A673 (cell line): ENCODE data around the gene PRH2. TPM values are rescaled to one million over a fixed set of nuclear protein-coding genes. Genes with fewer than 3 reads are reported as not detected.

ENCODE experiments used
- BruUV-seq: library from RNA; stranded (reverse); fragments of 400-500 nt; replicated peaks from 2 replicates; lab custom pipeline; 2021; lab: Mats Ljungman, UMichigan
- CTCF ChIA-PET: fragments of 300-600 bp; sonication (Branson Sonifier 250); formaldehyde crosslinking; loops from one replicate; lab custom pipeline; 2022; ENCODE audit warnings: antibody characterized with exemption; lab: Charles Lee
- POLR2A ChIA-PET: fragments of 300-600 bp; sonication (Branson Sonifier 250); formaldehyde crosslinking; loops from one replicate; lab custom pipeline; 2022; ENCODE audit warnings: antibody characterized with exemption; ENCODE audit not compliant: low non-redundant PET; lab: Charles Lee
- DNase-seq: peaks from one replicate; pipeline ENCODE4 v3.0.0-alpha.2; 2015; ENCODE audit warnings: low spot score
- H3K27ac ChIP-seq: fragments of 200-600 bp; sonication (generic); 2 replicates; pipeline ENCODE4 v1.5.1; 2016; ENCODE audit warnings: mixed run types, low read depth, mild to moderate bottlenecking, mixed read lengths, antibody characterized with exemption, low read length; ENCODE audit not compliant: poor library complexity, severe bottlenecking
- H3K27me3 ChIP-seq: fragments of 200-600 bp; sonication (generic); replicated peaks from 2 replicates; pipeline ENCODE4 v1.6.1; 2017; ENCODE audit warnings: mixed run types, low read depth, mild to moderate bottlenecking, mixed read lengths, antibody characterized with exemption, low read length; ENCODE audit not compliant: insufficient read depth, poor library complexity
- H3K36me3 ChIP-seq: fragments of 200-600 bp; sonication (generic); 2 replicates; pipeline ENCODE4 v1.6.1; 2016; ENCODE audit warnings: mixed run types, mild to moderate bottlenecking, mixed read lengths, antibody characterized with exemption, low read length; ENCODE audit not compliant: insufficient read depth, poor library complexity, severe bottlenecking
- H3K4me1 ChIP-seq: fragments of 200-600 bp; sonication (generic); 2 replicates; pipeline ENCODE4 v1.6.1; 2017; ENCODE audit warnings: mixed run types, mild to moderate bottlenecking, mixed read lengths, antibody characterized with exemption, low read length; ENCODE audit not compliant: insufficient read depth, poor library complexity, severe bottlenecking
- H3K4me3 ChIP-seq: fragments of 200-600 bp; sonication (generic); 2 replicates; pipeline ENCODE4 v1.5.1; 2016; ENCODE audit warnings: low read depth, mixed run types, mild to moderate bottlenecking, mixed read lengths, low read length; ENCODE audit not compliant: poor library complexity, severe bottlenecking
- H3K9me3 ChIP-seq: fragments of 200-600 bp; sonication (generic); 2 replicates; pipeline ENCODE4 v1.6.1; 2016; ENCODE audit warnings: mixed run types, low read depth, mild to moderate bottlenecking, mixed read lengths, antibody characterized with exemption, low read length; ENCODE audit not compliant: poor library complexity, severe bottlenecking
- CTCF ChIP-seq: fragments of 300-800, 200-600 bp; sonication (generic); conservative IDR thresholded peaks from 2 replicates; pipeline ENCODE4 v1.5.1; 2017; ENCODE audit warnings: low read depth, mild to moderate bottlenecking, antibody characterized with exemption, low read length, moderate library complexity, mixed read lengths
- EZH2 ChIP-seq: fragments of 200-600 bp; sonication (generic); IDR thresholded peaks from 2 replicates; pipeline ENCODE4 v1.6.1; 2017; ENCODE audit warnings: borderline replicate concordance, low read depth, mild to moderate bottlenecking, mixed read lengths, antibody characterized with exemption, low read length; ENCODE audit not compliant: poor library complexity, severe bottlenecking
- intact Hi-C: fragments of 100-400 bp; cut with micrococcal nuclease; formaldehyde crosslinking; loops from one replicate; pipeline ENCODE4 v1.10.0; 2022; ENCODE audit not compliant: unreplicated experiment
- total RNA-seq: library from RNA; stranded (reverse); gene quantifications from 2 replicates; pipeline ENCODE4 v1.2.3, GENCODE V29; 2021

Gene PRH2
- total RNA-seq, 1 experiment from 2014 or later, result not detected

DNA sequence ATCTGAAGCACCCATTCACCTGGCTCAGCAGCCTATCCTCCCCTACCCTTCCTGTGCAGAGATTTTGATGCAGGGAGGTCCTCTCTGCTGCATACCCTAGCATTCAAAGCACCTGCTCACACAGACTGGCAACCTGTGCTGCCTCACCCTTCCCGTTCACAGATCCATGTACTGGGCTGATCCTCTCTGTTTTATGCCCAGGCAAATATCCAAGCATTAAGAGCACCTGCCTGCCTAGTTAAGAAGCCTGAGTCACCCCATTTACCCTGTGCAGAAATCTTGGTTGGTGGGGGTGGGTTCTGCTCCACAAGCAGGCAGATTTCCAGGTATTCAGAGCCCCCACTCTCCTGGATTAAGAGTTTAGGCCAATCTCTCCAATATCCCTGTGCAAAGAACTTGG, 28.1 kb upstream of the PRH2 start:
- CTCF ChIA-PET, result interaction anchor here (0.9 kb wide), 1 partner anchor 130 kb away, joined by 3 read pairs; no protein-coding TSS in a partner anchor
- H3K27me3 ChIP-seq, result no peaks in the 10 kb centered on the region
- intact Hi-C loops, result no loop called here
- H3K4me3 ChIP-seq, result no peak overlapping the region
- no TSS peak for BruUV-seq
- TF ChIP-seq CTCF (no peak), EZH2 (no peak)
- POLR2A ChIA-PET, result no interaction called here
- H3K9me3 ChIP-seq, result peaks cover 24% of the 10 kb centered on the region
- DNase-seq, result no peak
- no peak overlapping the region for H3K27ac ChIP-seq
- no peaks in the 10 kb centered on the region for H3K36me3 ChIP-seq
- H3K4me1 ChIP-seq, result no peaks in the 10 kb centered on the region

- Histone ChIP-seq H3K9me3 (peaks cover 24% of the 10 kb centered on the region), H3K36me3 (no peaks in the 10 kb centered on the region), H3K27ac (no peak overlapping the region), H3K4me3 (no peak overlapping the region), H3K27me3 (no peaks in the 10 kb centered on the region), H3K4me1 (no peaks in the 10 kb centered on the region)
- intact Hi-C loops, result no loop called here
- CTCF ChIA-PET, result interaction anchor here (0.9 kb wide), 1 partner anchor 130 kb away, joined by 3 read pairs; no protein-coding TSS in a partner anchor
- BruUV-seq, result no TSS peak
- TF ChIP-seq EZH2 (no peak), CTCF (0 out of 2 replicates have a peak, but pooled peaks have one; percentile 24)
- POLR2A ChIA-PET, result interaction anchor here (0.6 kb wide), 1 partner anchor 13 kb away, joined by 3 read pairs; no protein-coding TSS in a partner anchor
- DNase-seq, result no peak
These were observed 27.6 kb upstream of the PRH2 start for GRCh38 chr12:10901427-10901826.

- CTCF ChIA-PET, result no interaction called here
- BruUV-seq, result no TSS peak
- DNase-seq, result no peak
- Histone ChIP-seq H3K36me3 (no peaks in the 10 kb centered on the region), H3K27me3 (no peaks in the 10 kb centered on the region), H3K27ac (no peak overlapping the region), H3K9me3 (peaks cover 24% of the 10 kb centered on the region), H3K4me1 (no peaks in the 10 kb centered on the region), H3K4me3 (no peak overlapping the region)
- intact Hi-C loops, result no loop called here
- POLR2A ChIA-PET, result no interaction called here
- TF ChIP-seq EZH2 (no peak), CTCF (no peak)
These were observed 24.4 kb upstream of the PRH2 start for GRCh38 chr12:10904686-10905085.
